HepG2 (cell line): ENCODE data around the gene COL27A1. TPM values are rescaled to one million over a fixed set of nuclear protein-coding genes. Genes with fewer than 3 reads are reported as not detected.

Experiments
- DMAP1 ChIP-seq: IDR thresholded peaks from 2 replicates; pipeline ENCODE4 v1.6.1; 2016
- E2F1 ChIP-seq: sonication (generic); formaldehyde crosslinking; IDR thresholded peaks from 2 replicates; pipeline ENCODE4 v1.5.0; 2020; ENCODE audit warnings: missing genetic modification reagents
- ETV5 ChIP-seq: IDR thresholded peaks from 2 replicates; pipeline ENCODE4 v1.6.1; 2018; ENCODE audit warnings: missing biosample characterization, missing genetic modification reagents, inconsistent platforms, borderline replicate concordance
- KDM4B ChIP-seq: sonication (generic); formaldehyde crosslinking; IDR thresholded peaks from 2 replicates; pipeline ENCODE4 v1.4.0; 2020; ENCODE audit warnings: missing genetic modification reagents
- NCOA1 ChIP-seq: sonication (generic); formaldehyde crosslinking; IDR thresholded peaks from 2 replicates; pipeline ENCODE4 v1.9.0; 2021; ENCODE audit warnings: missing genetic modification reagents
- NPAS2 ChIP-seq: sonication (generic); formaldehyde crosslinking; IDR thresholded peaks from 2 replicates; pipeline ENCODE4 v1.8.0; 2022; ENCODE audit warnings: mild to moderate bottlenecking, missing genetic modification reagents, borderline replicate concordance
- NR2F6 ChIP-seq, 2 experiments: IDR thresholded peaks; 2 replicates each; pipeline ENCODE4 v1.6.1; 2016; ENCODE audit warnings: antibody characterized with exemption in 1 of 2, mild to moderate bottlenecking in 1 of 2
- PRDM15 ChIP-seq: sonication (generic); formaldehyde crosslinking; IDR thresholded peaks from 2 replicates; pipeline ENCODE4 v1.4.0; 2020; ENCODE audit warnings: missing genetic modification reagents
- PRMT3 ChIP-seq: sonication (generic); formaldehyde crosslinking; IDR thresholded peaks from 2 replicates; pipeline ENCODE4 v1.8.1; 2022; ENCODE audit warnings: low read depth, mild to moderate bottlenecking, moderate library complexity, missing genetic modification reagents, borderline replicate concordance
- SIX4 ChIP-seq: sonication (generic); formaldehyde crosslinking; IDR thresholded peaks from 2 replicates; pipeline ENCODE4 v1.4.0; 2020; ENCODE audit warnings: missing genetic modification reagents
- SMC3 ChIP-seq: IDR thresholded peaks from 2 replicates; pipeline ENCODE4 v1.6.1; 2011; ENCODE audit warnings: low read length, improper control_type of control experiment
- SRF ChIP-seq: IDR thresholded peaks from 2 replicates; pipeline ENCODE4 v1.6.1; 2011; ENCODE audit warnings: mild to moderate bottlenecking, low read depth, low read length, moderate library complexity
- THAP7 ChIP-seq: sonication (generic); formaldehyde crosslinking; IDR thresholded peaks from 2 replicates; pipeline ENCODE4 v1.8.1; 2023; ENCODE audit warnings: mild to moderate bottlenecking, missing genetic modification reagents
- WIZ ChIP-seq: sonication (generic); formaldehyde crosslinking; IDR thresholded peaks from 2 replicates; pipeline ENCODE4 v1.5.1; 2020; ENCODE audit warnings: mild to moderate bottlenecking, missing genetic modification reagents
- ZBTB1 ChIP-seq: sonication (generic); formaldehyde crosslinking; IDR thresholded peaks from 2 replicates; pipeline ENCODE4 v1.4.0; 2020; ENCODE audit warnings: missing genetic modification reagents, borderline replicate concordance
- ZBTB34 ChIP-seq: sonication (generic); formaldehyde crosslinking; IDR thresholded peaks from 2 replicates; pipeline ENCODE4 v1.8.0; 2022; ENCODE audit warnings: mild to moderate bottlenecking, missing genetic modification reagents
- ZFP37 ChIP-seq: sonication (generic); formaldehyde crosslinking; IDR thresholded peaks from 2 replicates; pipeline ENCODE4 v1.4.0; 2020; ENCODE audit warnings: missing genetic modification reagents, borderline replicate concordance
- ZNF557 ChIP-seq: sonication (generic); formaldehyde crosslinking; IDR thresholded peaks from 2 replicates; pipeline ENCODE4 v1.4.0; 2020; ENCODE audit warnings: missing genetic modification reagents
- ZNF597 ChIP-seq: sonication (generic); formaldehyde crosslinking; IDR thresholded peaks from 2 replicates; pipeline ENCODE4 v1.5.0; 2020; ENCODE audit warnings: missing genetic modification reagents
- ZNF768 ChIP-seq: sonication (generic); formaldehyde crosslinking; IDR thresholded peaks from 2 replicates; pipeline ENCODE4 v1.4.0; 2020; ENCODE audit warnings: missing genetic modification reagents
- ZSCAN25 ChIP-seq: sonication (generic); formaldehyde crosslinking; IDR thresholded peaks from 2 replicates; pipeline ENCODE4 v1.8.0; 2022; ENCODE audit warnings: mild to moderate bottlenecking, missing genetic modification reagents
- ZZZ3 ChIP-seq: sonication (generic); formaldehyde crosslinking; IDR thresholded peaks from 2 replicates; pipeline ENCODE4 v1.4.0; 2020; ENCODE audit warnings: missing genetic modification reagents, mild to moderate bottlenecking, borderline replicate concordance
- polyA plus RNA-seq, 8 experiments: library from polyadenylated mRNA; depleted of rRNA in 3 of 8; stranded (reverse) in 7 of 8; unstranded in 1 of 8; fragments of >200 nt; fragmentation: Illumina TruSeq in 4 of 8; extraction: Trizol in 4 of 8; gene quantifications; 2 replicates each; pipeline versions ENCODE4 v1.2.1 to v1.2.3, GENCODE V29; 2011 to 2016; ENCODE audit warnings: low read depth in 4 of 8, missing spikeins in 1 of 8, mixed read lengths in 1 of 8; ENCODE audit not compliant: insufficient read depth in 1 of 8
- total RNA-seq, 5 experiments: library from RNA; depleted of rRNA; stranded (reverse); fragments of >200 nt; fragmentation: Illumina TruSeq; extraction: Trizol; gene quantifications; 2 replicates each; pipeline ENCODE4 v1.2.3, GENCODE V29; 2016; ENCODE audit warnings: low read depth in 1 of 5

The COL27A1 gene
- total and polyA plus RNA-seq, 2 of the 13 experiments (the other 11 are each of a cell fraction or from before 2014, with no cell fraction given): 71.3 to 89.1 TPM

GRCh38 chr9:114123031-114123977, 32.0 kb upstream of the COL27A1 start (continued):
- TF ChIP-seq PRDM15 (no peak), SIX4 (CRISPR knock-in tag) (no peak), ETV5 (no peak), DMAP1 (peak; percentile 49; the same call in 1 of the 2 replicates), ZNF597 (CRISPR knock-in tag) (no peak), NCOA1 (CRISPR knock-in tag) (no peak), ZBTB1 (CRISPR knock-in tag) (no peak), ZFP37 (no peak), E2F1 (CRISPR knock-in tag) (no peak), NPAS2 (CRISPR knock-in tag) (no peak), PRMT3 (CRISPR knock-in tag) (no peak), WIZ (no peak), ZZZ3 (no peak), NR2F6 (IDR thresholded peaks at IDR 0.05) (peak; percentile 43), NR2F6 (CRISPR knock-in tag; IDR thresholded peaks at IDR 0.05) (peak; percentile 68), SRF (no peak), ZBTB34 (CRISPR knock-in tag) (no peak), SMC3 (no peak), THAP7 (no peak), ZSCAN25 (CRISPR knock-in tag) (peak; percentile 69; the same call in 1 of the 2 replicates), ZNF557 (CRISPR knock-in tag) (no peak), ZNF768 (CRISPR knock-in tag) (no peak), KDM4B (CRISPR knock-in tag) (no peak)
